ENCODE results near the gene APEH. TPM values are rescaled to one million over a fixed set of nuclear protein-coding genes. Genes with fewer than 3 reads are reported as not detected.

APEH gene
- total and polyA plus RNA-seq, 4 donors = 65.1 to 94.1 (median 87.5) TPM

GRCh38 chr3:49722896-49723295 is 48.7 kb downstream of the APEH start:
- TF ChIP-seq MAX (IDR thresholded peaks at IDR 0.05) (no peak), EGR1 (IDR thresholded peaks at IDR 0.05; ENCODE audit: low read depth in 2 of 2) (no peak), ZBTB33 (IDR thresholded peaks at IDR 0.05) (no peak), FOXA1 (IDR thresholded peaks at IDR 0.05) (no peak), YY1 (IDR thresholded peaks at IDR 0.05) (no peak), FOXA2 (IDR thresholded peaks at IDR 0.05) (no peak)
- H3K27ac ChIP-seq (ENCODE audit: low read depth in 1 of 2, low read length in 2 of 2) = peak overlapping the region; percentile 88 to 92
- no peaks in the 10 kb centered on the region for H3K27me3 ChIP-seq (ENCODE audit: control insufficient read depth in 4 of 4, insufficient read depth in 4 of 4, low read length in 3 of 4)
- DNase-seq (ENCODE audit: low spot score) = no peak
- 56% methylated on average over 8 of the region's 8 CpGs for WGBS
- peak overlapping the region; percentile 91 to 94 (median 93) for H3K4me3 ChIP-seq (ENCODE audit: low read depth in 1 of 3, low read length in 3 of 3)
- H3K4me1 ChIP-seq (ENCODE audit: control insufficient read depth in 4 of 4, insufficient read depth in 4 of 4, low read length in 3 of 4) = peaks cover 6 to 49% (median 34%) of the 10 kb centered on the region in 4 donors
- H3K9ac ChIP-seq (ENCODE audit: low read depth in 1 of 2, low read length in 2 of 2) = peak overlapping the region; percentile 73 to 75
- H3K9me3 ChIP-seq (ENCODE audit: control insufficient read depth in 4 of 4, low read length in 3 of 4) = no peaks in the 10 kb centered on the region
- peaks cover 5 to 30% (median 11%) of the 10 kb centered on the region in 4 donors for H3K36me3 ChIP-seq (ENCODE audit: control insufficient read depth in 4 of 4, insufficient read depth in 3 of 4, low read depth in 1 of 4, low read length in 3 of 4)

GRCh38 chr3:49723296-49723627 is 49.1 kb downstream of the APEH start:
- Histone ChIP-seq H3K9me3 (ENCODE audit: control insufficient read depth in 4 of 4, low read length in 3 of 4) (no peaks in the 10 kb centered on the region), H3K4me1 (ENCODE audit: control insufficient read depth in 4 of 4, insufficient read depth in 4 of 4, low read length in 3 of 4) (peaks cover 8 to 53% (median 38%) of the 10 kb centered on the region in 4 donors), H3K36me3 (ENCODE audit: control insufficient read depth in 4 of 4, insufficient read depth in 3 of 4, low read depth in 1 of 4, low read length in 3 of 4) (peaks cover 5 to 29% (median 11%) of the 10 kb centered on the region in 4 donors), H3K9ac (ENCODE audit: low read depth in 1 of 2, low read length in 2 of 2) (peak overlapping the region; percentile 73 to 75), H3K27ac (ENCODE audit: low read depth in 1 of 2, low read length in 2 of 2) (peak overlapping the region; percentile 88 to 92), H3K4me3 (ENCODE audit: low read depth in 1 of 3, low read length in 3 of 3) (peak overlapping the region; percentile 91 to 94 (median 93)), H3K27me3 (ENCODE audit: control insufficient read depth in 4 of 4, insufficient read depth in 4 of 4, low read length in 3 of 4) (no peaks in the 10 kb centered on the region)
- under 1% methylated on average over 20 of the region's 20 CpGs for WGBS
- peak; percentile 59 for DNase-seq (ENCODE audit: low spot score)
- TF ChIP-seq TAF1 (conservative IDR thresholded peaks at IDR 0.05) (no peak), FOXA2 (IDR thresholded peaks at IDR 0.05) (no peak), NR2F2 (IDR thresholded peaks at IDR 0.05) (no peak), RAD21 (IDR thresholded peaks at IDR 0.05) (no peak), MAX (IDR thresholded peaks at IDR 0.05) (no peak), HNF4G (IDR thresholded peaks at IDR 0.05) (no peak), ATF3 (IDR thresholded peaks at IDR 0.05) (no peak), ZBTB33 (IDR thresholded peaks at IDR 0.05) (no peak), GABPA (IDR thresholded peaks at IDR 0.05 in 1 of 2, conservative IDR thresholded peaks at IDR 0.05 in 1 of 2) (no peak), SP1 (IDR thresholded peaks at IDR 0.05) (no peak), RXRA (IDR thresholded peaks at IDR 0.05) (no peak), EGR1 (IDR thresholded peaks at IDR 0.05; ENCODE audit: low read depth in 2 of 2) (no peak), FOXA1 (IDR thresholded peaks at IDR 0.05) (no peak), HNF4A (conservative IDR thresholded peaks at IDR 0.05) (no peak), JUND (IDR thresholded peaks at IDR 0.05) (no peak), YY1 (IDR thresholded peaks at IDR 0.05) (no peak)
- TF ChIP-seq, protein P1, sequence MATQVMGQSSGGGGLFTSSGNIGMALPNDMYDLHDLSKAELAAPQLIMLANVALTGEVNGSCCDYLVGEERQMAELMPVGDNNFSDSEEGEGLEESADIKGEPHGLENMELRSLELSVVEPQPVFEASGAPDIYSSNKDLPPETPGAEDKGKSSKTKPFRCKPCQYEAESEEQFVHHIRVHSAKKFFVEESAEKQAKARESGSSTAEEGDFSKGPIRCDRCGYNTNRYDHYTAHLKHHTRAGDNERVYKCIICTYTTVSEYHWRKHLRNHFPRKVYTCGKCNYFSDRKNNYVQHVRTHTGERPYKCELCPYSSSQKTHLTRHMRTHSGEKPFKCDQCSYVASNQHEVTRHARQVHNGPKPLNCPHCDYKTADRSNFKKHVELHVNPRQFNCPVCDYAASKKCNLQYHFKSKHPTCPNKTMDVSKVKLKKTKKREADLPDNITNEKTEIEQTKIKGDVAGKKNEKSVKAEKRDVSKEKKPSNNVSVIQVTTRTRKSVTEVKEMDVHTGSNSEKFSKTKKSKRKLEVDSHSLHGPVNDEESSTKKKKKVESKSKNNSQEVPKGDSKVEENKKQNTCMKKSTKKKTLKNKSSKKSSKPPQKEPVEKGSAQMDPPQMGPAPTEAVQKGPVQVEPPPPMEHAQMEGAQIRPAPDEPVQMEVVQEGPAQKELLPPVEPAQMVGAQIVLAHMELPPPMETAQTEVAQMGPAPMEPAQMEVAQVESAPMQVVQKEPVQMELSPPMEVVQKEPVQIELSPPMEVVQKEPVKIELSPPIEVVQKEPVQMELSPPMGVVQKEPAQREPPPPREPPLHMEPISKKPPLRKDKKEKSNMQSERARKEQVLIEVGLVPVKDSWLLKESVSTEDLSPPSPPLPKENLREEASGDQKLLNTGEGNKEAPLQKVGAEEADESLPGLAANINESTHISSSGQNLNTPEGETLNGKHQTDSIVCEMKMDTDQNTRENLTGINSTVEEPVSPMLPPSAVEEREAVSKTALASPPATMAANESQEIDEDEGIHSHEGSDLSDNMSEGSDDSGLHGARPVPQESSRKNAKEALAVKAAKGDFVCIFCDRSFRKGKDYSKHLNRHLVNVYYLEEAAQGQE (IDR thresholded peaks at IDR 0.05) = no peak
- TF ChIP-seq, protein P2, sequence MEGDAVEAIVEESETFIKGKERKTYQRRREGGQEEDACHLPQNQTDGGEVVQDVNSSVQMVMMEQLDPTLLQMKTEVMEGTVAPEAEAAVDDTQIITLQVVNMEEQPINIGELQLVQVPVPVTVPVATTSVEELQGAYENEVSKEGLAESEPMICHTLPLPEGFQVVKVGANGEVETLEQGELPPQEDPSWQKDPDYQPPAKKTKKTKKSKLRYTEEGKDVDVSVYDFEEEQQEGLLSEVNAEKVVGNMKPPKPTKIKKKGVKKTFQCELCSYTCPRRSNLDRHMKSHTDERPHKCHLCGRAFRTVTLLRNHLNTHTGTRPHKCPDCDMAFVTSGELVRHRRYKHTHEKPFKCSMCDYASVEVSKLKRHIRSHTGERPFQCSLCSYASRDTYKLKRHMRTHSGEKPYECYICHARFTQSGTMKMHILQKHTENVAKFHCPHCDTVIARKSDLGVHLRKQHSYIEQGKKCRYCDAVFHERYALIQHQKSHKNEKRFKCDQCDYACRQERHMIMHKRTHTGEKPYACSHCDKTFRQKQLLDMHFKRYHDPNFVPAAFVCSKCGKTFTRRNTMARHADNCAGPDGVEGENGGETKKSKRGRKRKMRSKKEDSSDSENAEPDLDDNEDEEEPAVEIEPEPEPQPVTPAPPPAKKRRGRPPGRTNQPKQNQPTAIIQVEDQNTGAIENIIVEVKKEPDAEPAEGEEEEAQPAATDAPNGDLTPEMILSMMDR (IDR thresholded peaks at IDR 0.05; ENCODE audit: low read depth, low read length, missing input control) = no peak

Data from liver (tissue), 9 donors.